ENCODE measurements around the gene SP1.

GRCh38 chr12:53413485-53414204, 33.7 kb downstream of the SP1 start:
- TF ChIP-seq CTCF (IDR thresholded peaks at IDR 0.05 in 2 of 3, conservative IDR thresholded peaks at IDR 0.05 in 1 of 3; ENCODE audit: insufficient read depth in 2 of 3, low read depth in 1 of 3, low read length in 3 of 3): no peak
- TF ChIP-seq TARDBP (IDR thresholded peaks at IDR 0.05): no peak
- no peak for TF ChIP-seq RCOR1 (IDR thresholded peaks at IDR 0.05; ENCODE audit: borderline replicate concordance in 1 of 2, low read depth in 2 of 2, low read length in 2 of 2)
- no peak for TF ChIP-seq POLR2A (conservative IDR thresholded peaks at IDR 0.05)
